Measurements from ENCODE around the gene ASTN2. TPM values are rescaled to one million over a fixed set of nuclear protein-coding genes. Genes with fewer than 3 reads are reported as not detected.

The ASTN2 gene
- total and polyA plus RNA-seq, 7 donors, result 0.60 to 7.5 (median 2.2) TPM

DNA sequence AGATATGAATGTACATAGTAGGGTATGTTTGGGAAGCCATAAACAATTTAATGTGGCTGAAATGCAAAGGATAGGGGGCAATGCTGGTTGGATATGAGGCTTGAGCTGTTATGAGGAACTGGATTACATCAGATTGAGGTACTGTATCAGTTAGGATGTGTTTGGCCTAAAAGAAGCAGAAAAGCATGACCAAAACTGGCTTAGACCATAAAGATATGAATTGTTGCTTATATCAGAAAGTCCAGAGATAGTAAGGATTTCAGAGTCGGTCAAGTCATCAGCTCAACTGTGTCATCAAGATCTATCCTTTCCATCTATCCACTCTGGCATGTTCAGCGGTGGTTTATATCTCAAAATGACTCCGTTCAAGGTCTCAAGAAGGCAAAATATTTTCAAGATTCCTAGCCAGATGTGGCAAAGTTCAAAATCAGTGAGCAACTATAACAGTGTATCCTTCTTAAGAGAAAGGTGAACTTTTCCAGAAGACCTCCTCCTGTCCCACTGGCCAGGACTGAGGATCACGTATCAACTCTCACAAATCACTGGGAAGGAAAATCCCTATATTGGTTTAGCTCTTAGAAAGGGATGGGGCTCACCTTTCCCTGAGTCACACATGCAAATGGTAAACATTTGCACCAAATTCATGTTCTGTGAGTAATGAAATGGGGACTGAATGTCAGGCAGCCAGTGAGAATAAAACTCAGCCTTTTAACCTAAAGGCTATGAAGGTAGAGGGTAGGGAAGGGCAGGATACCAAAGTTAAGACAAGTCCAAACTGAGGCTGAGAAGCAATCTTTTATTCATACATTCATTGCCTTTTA is 469.9 kb downstream of the ASTN2 start:
- WGBS, 2 donors, result 75 to 85% methylated on average over 4 of the region's 4 CpGs
- intact Hi-C loops (cut with DNase I), result no loop called here
- no peaks in the 10 kb centered on the region for H3K9me3 ChIP-seq

DNA sequence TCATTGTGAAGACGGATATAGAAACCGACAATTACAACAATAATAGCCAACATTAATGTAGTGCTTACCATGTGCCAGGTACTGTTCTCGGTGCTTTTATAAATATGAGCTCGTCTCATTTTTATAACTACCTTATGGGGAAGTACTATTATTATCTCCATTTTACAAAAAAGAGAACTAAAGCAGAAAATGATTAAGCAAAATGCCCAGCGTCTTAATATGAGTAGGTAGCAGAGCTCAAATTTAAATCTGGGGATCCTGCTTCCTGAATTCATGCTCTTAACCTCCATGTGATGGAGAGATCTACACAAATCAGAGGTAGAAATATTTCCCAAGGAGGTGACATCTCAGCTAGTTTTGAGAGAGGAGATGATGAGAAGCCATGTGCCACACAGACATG is 470.9 kb downstream of the ASTN2 start:
- Histone ChIP-seq H3K4me3 (no peak overlapping the region), H3K4me1 (no peaks in the 10 kb centered on the region), H3K27me3 (no peaks in the 10 kb centered on the region), H3K9me3 (no peaks in the 10 kb centered on the region), H3K27ac (no peak overlapping the region), H3K36me3 (no peaks in the 10 kb centered on the region)
- no peak for TF ChIP-seq EP300 (IDR thresholded peaks at IDR 0.05)
- no peak for TF ChIP-seq POLR2A (IDR thresholded peaks at IDR 0.05)
- TF ChIP-seq, protein P1, sequence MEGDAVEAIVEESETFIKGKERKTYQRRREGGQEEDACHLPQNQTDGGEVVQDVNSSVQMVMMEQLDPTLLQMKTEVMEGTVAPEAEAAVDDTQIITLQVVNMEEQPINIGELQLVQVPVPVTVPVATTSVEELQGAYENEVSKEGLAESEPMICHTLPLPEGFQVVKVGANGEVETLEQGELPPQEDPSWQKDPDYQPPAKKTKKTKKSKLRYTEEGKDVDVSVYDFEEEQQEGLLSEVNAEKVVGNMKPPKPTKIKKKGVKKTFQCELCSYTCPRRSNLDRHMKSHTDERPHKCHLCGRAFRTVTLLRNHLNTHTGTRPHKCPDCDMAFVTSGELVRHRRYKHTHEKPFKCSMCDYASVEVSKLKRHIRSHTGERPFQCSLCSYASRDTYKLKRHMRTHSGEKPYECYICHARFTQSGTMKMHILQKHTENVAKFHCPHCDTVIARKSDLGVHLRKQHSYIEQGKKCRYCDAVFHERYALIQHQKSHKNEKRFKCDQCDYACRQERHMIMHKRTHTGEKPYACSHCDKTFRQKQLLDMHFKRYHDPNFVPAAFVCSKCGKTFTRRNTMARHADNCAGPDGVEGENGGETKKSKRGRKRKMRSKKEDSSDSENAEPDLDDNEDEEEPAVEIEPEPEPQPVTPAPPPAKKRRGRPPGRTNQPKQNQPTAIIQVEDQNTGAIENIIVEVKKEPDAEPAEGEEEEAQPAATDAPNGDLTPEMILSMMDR (IDR thresholded peaks at IDR 0.05), result no peak
- no peak for TF ChIP-seq POLR2AphosphoS5 (IDR thresholded peaks at IDR 0.05)
- no peak for DNase-seq
- 64 to 76% methylated on average over 5 of the region's 5 CpGs for WGBS, 2 donors
- intact Hi-C loops (cut with DNase I), result no loop called here

More for the DNA sequence above, 469.9 kb downstream of the ASTN2 start:
- H3K27me3 ChIP-seq, result no peaks in the 10 kb centered on the region
- TF ChIP-seq POLR2A (IDR thresholded peaks at IDR 0.05) (no peak), EP300 (IDR thresholded peaks at IDR 0.05) (no peak), POLR2AphosphoS5 (IDR thresholded peaks at IDR 0.05) (no peak)
- TF ChIP-seq, protein P1 (IDR thresholded peaks at IDR 0.05), result no peak
- no peak for DNase-seq
- H3K4me3 ChIP-seq, result no peak overlapping the region
- no peak overlapping the region for H3K27ac ChIP-seq
- H3K36me3 ChIP-seq, result no peaks in the 10 kb centered on the region
- H3K4me1 ChIP-seq, result no peaks in the 10 kb centered on the region

GRCh38 chr9:116942593-116943061 is 472.2 kb downstream of the ASTN2 start:
- H3K4me3 ChIP-seq, result no peak overlapping the region
- WGBS, 2 donors, result 92 to 93% methylated on average over 3 of the region's 3 CpGs
- H3K27ac ChIP-seq, result no peak overlapping the region
- no peaks in the 10 kb centered on the region for H3K36me3 ChIP-seq
- no peaks in the 10 kb centered on the region for H3K9me3 ChIP-seq
- intact Hi-C loops (cut with DNase I), result no loop called here
- H3K4me1 ChIP-seq, result no peaks in the 10 kb centered on the region
- no peak for TF ChIP-seq POLR2AphosphoS5 (IDR thresholded peaks at IDR 0.05)
- H3K27me3 ChIP-seq, result no peaks in the 10 kb centered on the region
- DNase-seq, result no peak

GRCh38 chr9:116941266-116941665 is 473.6 kb downstream of the ASTN2 start:
- intact Hi-C loops (cut with DNase I), result no loop called here
- H3K27ac ChIP-seq, result no peak overlapping the region
- no peak for TF ChIP-seq POLR2AphosphoS5 (IDR thresholded peaks at IDR 0.05)
- no peak for TF ChIP-seq EP300 (IDR thresholded peaks at IDR 0.05)
- no peak for TF ChIP-seq POLR2A (IDR thresholded peaks at IDR 0.05)
- TF ChIP-seq, protein P1 (IDR thresholded peaks at IDR 0.05), result no peak
- H3K9me3 ChIP-seq, result no peaks in the 10 kb centered on the region
- H3K4me3 ChIP-seq, result no peak overlapping the region
- no peaks in the 10 kb centered on the region for H3K36me3 ChIP-seq
- H3K4me1 ChIP-seq, result no peaks in the 10 kb centered on the region
- DNase-seq, result no peak
- H3K27me3 ChIP-seq, result no peaks in the 10 kb centered on the region

- no peak overlapping the region for H3K27ac ChIP-seq
- TF ChIP-seq POLR2A (IDR thresholded peaks at IDR 0.05) (no peak), EP300 (IDR thresholded peaks at IDR 0.05) (no peak), POLR2AphosphoS5 (IDR thresholded peaks at IDR 0.05) (no peak)
- TF ChIP-seq, protein P1 (IDR thresholded peaks at IDR 0.05), result no peak
- no peak for DNase-seq
- no peaks in the 10 kb centered on the region for H3K4me1 ChIP-seq
- H3K36me3 ChIP-seq, result no peaks in the 10 kb centered on the region
- intact Hi-C loops (cut with DNase I), result no loop called here
- H3K9me3 ChIP-seq, result no peaks in the 10 kb centered on the region
- WGBS, 2 donors, result 93 to 94% methylated on average over 4 of the region's 4 CpGs
- no peak overlapping the region for H3K4me3 ChIP-seq
- H3K27me3 ChIP-seq, result no peaks in the 10 kb centered on the region
These were observed 474.1 kb downstream of the ASTN2 start for GRCh38 chr9:116940614-116941215.

Measured in sigmoid colon (tissue), 7 donors.